HUES64 (cell line): ENCODE data around the gene ZP1.
A peak's percentile ranks its signal among the peaks of the same experiment; 100 is the strongest.

Experiments used
- H3K27ac ChIP-seq: 2 replicates; pipeline ENCODE4 v1.7.0; 2013; ENCODE audit warnings: low read depth, low read length, inconsistent platforms
- H3K27me3 ChIP-seq: 2 replicates; pipeline ENCODE4 v1.6.1; 2013; ENCODE audit warnings: mild to moderate bottlenecking, low read length; ENCODE audit not compliant: insufficient read depth
- H3K36me3 ChIP-seq: 2 replicates; pipeline ENCODE4 v1.6.1; 2013; ENCODE audit warnings: mild to moderate bottlenecking, low read length; ENCODE audit not compliant: insufficient read depth
- H3K4me1 ChIP-seq: 2 replicates; pipeline ENCODE4 v1.6.1; 2013; ENCODE audit warnings: mild to moderate bottlenecking, low read length, moderate library complexity; ENCODE audit not compliant: insufficient read depth
- H3K4me3 ChIP-seq: 2 replicates; pipeline ENCODE4 v1.5.1; 2013; ENCODE audit warnings: mild to moderate bottlenecking, low read length, moderate library complexity
- H3K9ac ChIP-seq: 2 replicates; pipeline ENCODE4 v1.6.1; 2013; ENCODE audit warnings: mild to moderate bottlenecking, low read depth, low read length
- H3K9me3 ChIP-seq: 2 replicates; pipeline ENCODE4 v1.6.1; 2013; ENCODE audit warnings: low read depth, low read length; ENCODE audit not compliant: insufficient read depth
- WGBS: fragments of 150-250, 120-280 bp; methylation state at CpG from one replicate; pipeline ENCODE4 v1.1.7; 2013; ENCODE audit warnings: missing lambda C conversion rate; 5-methylcytosine and 5-hydroxymethylcytosine counted together

The ZP1 gene

GRCh38 chr11:60847281-60847680, 20.1 kb upstream of the ZP1 start:
- Histone ChIP-seq H3K9ac (no peak overlapping the region), H3K27me3 (peaks cover 6% of the 10 kb centered on the region), H3K4me1 (peaks cover 18% of the 10 kb centered on the region; the same call in 1 of the 2 replicates), H3K9me3 (no peaks in the 10 kb centered on the region), H3K4me3 (no peak overlapping the region), H3K36me3 (peaks cover 59% of the 10 kb centered on the region), H3K27ac (no peak overlapping the region)
- WGBS: 82% methylated on average over 13 of the region's 13 CpGs

GRCh38 chr11:60847896-60848295, 19.4 kb upstream of the ZP1 start:
- 93% methylated on average over 12 of the region's 12 CpGs for WGBS
- H3K9ac ChIP-seq: no peak overlapping the region
- no peaks in the 10 kb centered on the region for H3K9me3 ChIP-seq
- H3K4me1 ChIP-seq: peaks cover 18% of the 10 kb centered on the region; the same call in 1 of the 2 replicates
- peaks cover 13% of the 10 kb centered on the region for H3K27me3 ChIP-seq
- no peak overlapping the region for H3K4me3 ChIP-seq
- H3K27ac ChIP-seq: no peak overlapping the region
- peaks cover 59% of the 10 kb centered on the region for H3K36me3 ChIP-seq

- no peak overlapping the region for H3K27ac ChIP-seq
- H3K27me3 ChIP-seq: peaks cover 21% of the 10 kb centered on the region
- no peak overlapping the region for H3K4me3 ChIP-seq
- WGBS: 92% methylated on average over 10 of the region's 10 CpGs
- H3K4me1 ChIP-seq: peaks cover 12% of the 10 kb centered on the region; the same call in 1 of the 2 replicates
- peaks cover 59% of the 10 kb centered on the region for H3K36me3 ChIP-seq
- H3K9ac ChIP-seq: no peak overlapping the region
- no peaks in the 10 kb centered on the region for H3K9me3 ChIP-seq
These were observed 18.6 kb upstream of the ZP1 start for GRCh38 chr11:60848714-60849151.

GRCh38 chr11:60849641-60850520, 17.5 kb upstream of the ZP1 start:
- H3K36me3 ChIP-seq: peaks cover 53% of the 10 kb centered on the region
- H3K9me3 ChIP-seq: no peaks in the 10 kb centered on the region

GRCh38 chr11:60851327-60852104, 15.8 kb upstream of the ZP1 start:
- Histone ChIP-seq H3K9me3 (no peaks in the 10 kb centered on the region), H3K4me3 (no peak overlapping the region; the same call in 1 of the 2 replicates), H3K27ac (no peak overlapping the region), H3K36me3 (peaks cover 47% of the 10 kb centered on the region), H3K4me1 (0 out of 2 replicates have a peak, but pooled peaks cover 9% of the 10 kb centered on the region), H3K9ac (no peak overlapping the region), H3K27me3 (peaks cover 33% of the 10 kb centered on the region)
- WGBS: 85% methylated on average over 17 of the region's 17 CpGs

More at GRCh38 chr11:60849641-60850520, 17.5 kb upstream of the ZP1 start:
- no peak overlapping the region for H3K9ac ChIP-seq
- peaks cover 28% of the 10 kb centered on the region for H3K27me3 ChIP-seq
- H3K27ac ChIP-seq: no peak overlapping the region
- 95% methylated on average over 29 of the region's 29 CpGs for WGBS
- H3K4me3 ChIP-seq: no peak overlapping the region
- H3K4me1 ChIP-seq: 0 out of 2 replicates have a peak, but pooled peaks cover 9% of the 10 kb centered on the region

GRCh38 chr11:60852117-60852981, 15.0 kb upstream of the ZP1 start:
- Histone ChIP-seq H3K27me3 (peaks cover 33% of the 10 kb centered on the region), H3K4me3 (peak overlapping the region; percentile 38), H3K27ac (no peak overlapping the region), H3K4me1 (0 out of 2 replicates have a peak, but pooled peaks cover 9% of the 10 kb centered on the region), H3K9ac (peak overlapping the region; percentile 47; the same call in 1 of the 2 replicates), H3K9me3 (no peaks in the 10 kb centered on the region), H3K36me3 (peaks cover 43% of the 10 kb centered on the region)
- 67% methylated on average over 78 of the region's 78 CpGs for WGBS

- peaks cover 33% of the 10 kb centered on the region for H3K27me3 ChIP-seq
- no peak overlapping the region for H3K9ac ChIP-seq
- WGBS: 95% methylated on average over 68 of the region's 68 CpGs
- H3K27ac ChIP-seq: no peak overlapping the region
- no peaks in the 10 kb centered on the region for H3K9me3 ChIP-seq
- H3K36me3 ChIP-seq: peaks cover 34% of the 10 kb centered on the region
- H3K4me1 ChIP-seq: 0 out of 2 replicates have a peak, but pooled peaks cover 9% of the 10 kb centered on the region
- no peak overlapping the region for H3K4me3 ChIP-seq
These were observed 14.1 kb upstream of the ZP1 start for GRCh38 chr11:60852982-60853950.

- Histone ChIP-seq H3K9me3 (no peaks in the 10 kb centered on the region), H3K27me3 (peaks cover 33% of the 10 kb centered on the region), H3K36me3 (peaks cover 24% of the 10 kb centered on the region), H3K4me1 (0 out of 2 replicates have a peak, but pooled peaks cover 9% of the 10 kb centered on the region), H3K27ac (no peak overlapping the region), H3K9ac (no peak overlapping the region), H3K4me3 (no peak overlapping the region)
- WGBS: 90% methylated on average over 8 of the region's 8 CpGs
These were observed 13.0 kb upstream of the ZP1 start for GRCh38 chr11:60854140-60854846.

GRCh38 chr11:60854847-60855725, 12.3 kb upstream of the ZP1 start:
- Histone ChIP-seq H3K9ac (no peak overlapping the region), H3K4me1 (0 out of 2 replicates have a peak, but pooled peaks cover 9% of the 10 kb centered on the region), H3K9me3 (no peaks in the 10 kb centered on the region), H3K4me3 (no peak overlapping the region), H3K27ac (no peak overlapping the region), H3K36me3 (peaks cover 16% of the 10 kb centered on the region), H3K27me3 (peaks cover 33% of the 10 kb centered on the region)
- WGBS: 82% methylated on average over 7 of the region's 8 CpGs
